Measurements from ENCODE around the gene SMCO2.

DNA sequence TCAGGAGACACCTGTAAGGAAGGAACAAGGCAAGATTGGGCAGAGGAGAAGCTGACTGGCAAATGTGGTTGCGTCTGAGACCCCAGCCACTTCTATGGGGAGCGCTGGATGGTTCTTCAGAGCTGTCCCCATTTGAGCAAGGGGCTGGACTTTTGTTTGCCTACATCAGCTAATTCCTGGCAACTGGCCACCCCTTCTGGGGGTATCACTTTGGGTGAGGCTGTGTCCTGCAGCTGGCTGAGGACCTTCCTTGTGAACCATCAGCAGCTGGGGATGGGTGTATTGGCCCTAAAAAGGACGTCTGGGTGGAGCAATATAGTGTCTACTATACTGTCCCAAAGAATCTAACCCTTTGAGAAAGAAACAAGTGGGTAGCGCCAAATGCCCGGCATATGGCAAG lies 101.1 kb downstream of the SMCO2 start:
- TF ChIP-seq, protein P1, sequence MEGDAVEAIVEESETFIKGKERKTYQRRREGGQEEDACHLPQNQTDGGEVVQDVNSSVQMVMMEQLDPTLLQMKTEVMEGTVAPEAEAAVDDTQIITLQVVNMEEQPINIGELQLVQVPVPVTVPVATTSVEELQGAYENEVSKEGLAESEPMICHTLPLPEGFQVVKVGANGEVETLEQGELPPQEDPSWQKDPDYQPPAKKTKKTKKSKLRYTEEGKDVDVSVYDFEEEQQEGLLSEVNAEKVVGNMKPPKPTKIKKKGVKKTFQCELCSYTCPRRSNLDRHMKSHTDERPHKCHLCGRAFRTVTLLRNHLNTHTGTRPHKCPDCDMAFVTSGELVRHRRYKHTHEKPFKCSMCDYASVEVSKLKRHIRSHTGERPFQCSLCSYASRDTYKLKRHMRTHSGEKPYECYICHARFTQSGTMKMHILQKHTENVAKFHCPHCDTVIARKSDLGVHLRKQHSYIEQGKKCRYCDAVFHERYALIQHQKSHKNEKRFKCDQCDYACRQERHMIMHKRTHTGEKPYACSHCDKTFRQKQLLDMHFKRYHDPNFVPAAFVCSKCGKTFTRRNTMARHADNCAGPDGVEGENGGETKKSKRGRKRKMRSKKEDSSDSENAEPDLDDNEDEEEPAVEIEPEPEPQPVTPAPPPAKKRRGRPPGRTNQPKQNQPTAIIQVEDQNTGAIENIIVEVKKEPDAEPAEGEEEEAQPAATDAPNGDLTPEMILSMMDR (conservative IDR thresholded peaks at IDR 0.05; ENCODE audit: low read depth, low read length), result no peak
- TF ChIP-seq EZH2 (IDR thresholded peaks at IDR 0.05; ENCODE audit: low read length, unreplicated experiment), result no peak
- no peak for TF ChIP-seq EZH2phosphoT487 (IDR thresholded peaks at IDR 0.05; ENCODE audit: borderline replicate concordance, low read length)
